HG03378 (cell line): ENCODE results near the gene NDUFC2.
"Not testable (repeated sequence)": the region's sequence is repeated elsewhere in the genome, so short reads cannot be mapped to it uniquely, and the experiment has no call there.

ENCODE experiments used
- ATAC-seq: cut with Tn5 transposase; IDR thresholded peaks from one replicate; pipeline ENCODE4 v1.9.1; 2021; ENCODE audit warnings: mild to moderate bottlenecking, moderate library complexity; ENCODE audit not compliant: unreplicated experiment

The NDUFC2 gene

GRCh38 chr11:78080084-78080817 is 589 bp upstream of the NDUFC2 start:
- no peak for ATAC-seq

GRCh38 chr11:78078218-78079167 is 1.2 kb downstream of the NDUFC2 start:
- ATAC-seq = no peak

- not testable (repeated sequence) for ATAC-seq
Measured at GRCh38 chr11:78077592-78077991, 2.1 kb downstream of the NDUFC2 start.

GRCh38 chr11:78076733-78077403 is 2.8 kb downstream of the NDUFC2 start:
- ATAC-seq = no peak

- ATAC-seq = no peak
Measured at GRCh38 chr11:78074756-78075155, 4.9 kb downstream of the NDUFC2 start.

GRCh38 chr11:78072455-78072854 is 7.2 kb downstream of the NDUFC2 start:
- ATAC-seq = no peak

GRCh38 chr11:78071717-78072116 is 7.9 kb downstream of the NDUFC2 start:
- ATAC-seq = no peak

- no peak for ATAC-seq
Measured at GRCh38 chr11:78070621-78071020, 9.0 kb downstream of the NDUFC2 start.

GRCh38 chr11:78069465-78069864 is 10.2 kb downstream of the NDUFC2 start:
- ATAC-seq = no peak

- no peak for ATAC-seq
Measured at GRCh38 chr11:78067704-78068103, 12.0 kb downstream of the NDUFC2 start.

GRCh38 chr11:78066471-78066870 is 13.2 kb downstream of the NDUFC2 start:
- ATAC-seq = no peak

GRCh38 chr11:78065203-78065602 is 14.5 kb downstream of the NDUFC2 start:
- no peak for ATAC-seq

GRCh38 chr11:78063440-78064181 is 16.1 kb downstream of the NDUFC2 start, which contains the start of gene THRSP:
TSS of gene THRSP (plus strand) at chr11:78063861. CDS start at chr11:78063882, 21 bp downstream.
- no peak for ATAC-seq

- no peak for ATAC-seq
Measured at GRCh38 chr11:78062671-78063070, 17.0 kb downstream of the NDUFC2 start.

GRCh38 chr11:78061921-78062311 is 17.7 kb downstream of the NDUFC2 start:
- no peak for ATAC-seq

GRCh38 chr11:78061088-78061920 is 18.4 kb downstream of the NDUFC2 start:
- no peak for ATAC-seq

- ATAC-seq = no peak
Measured at GRCh38 chr11:78060533-78060932, 19.1 kb downstream of the NDUFC2 start.

- not testable (repeated sequence) for ATAC-seq
Measured at GRCh38 chr11:78059749-78060328, 19.8 kb downstream of the NDUFC2 start.

- no peak for ATAC-seq
Measured at GRCh38 chr11:78057462-78058055, 22.1 kb downstream of the NDUFC2 start.
